ENCODE measurements around the gene LAMB1.

GRCh38 chr7:107981466-107981865 lies 21.5 kb downstream of the LAMB1 start:
- TF ChIP-seq CTCF (IDR thresholded peaks at IDR 0.05), result no peak
- no peak for TF ChIP-seq POLR2A (IDR thresholded peaks at IDR 0.05)

All from breast epithelium (tissue), 3 donors.